ENCODE measurements around the gene TEX2.
A peak's percentile ranks its signal among the peaks of the same experiment; 100 is the strongest.

Gene TEX2

GRCh38 chr17:64281962-64282752 is 19.1 kb upstream of the TEX2 start:
- in situ Hi-C loops (cut with HindIII; ENCODE audit: low sequenced_read_pairs), result no loop called here
- TF ChIP-seq CTCF (IDR thresholded peaks at IDR 0.05; ENCODE audit: low read depth, low read length), result peak; percentile 76
- no peak overlapping the region for H3K4me3 ChIP-seq (ENCODE audit: low read depth, low read length)
- peak; percentile 78 for DNase-seq (ENCODE audit: low read depth, low spot score)

GRCh38 chr17:64278614-64279013 is 15.6 kb upstream of the TEX2 start:
- no peak for DNase-seq (ENCODE audit: low read depth, low spot score)
- TF ChIP-seq CTCF (IDR thresholded peaks at IDR 0.05; ENCODE audit: low read depth, low read length), result no peak
- no peak overlapping the region for H3K4me3 ChIP-seq (ENCODE audit: low read depth, low read length)
- in situ Hi-C loops (cut with HindIII; ENCODE audit: low sequenced_read_pairs), result no loop called here

GRCh38 chr17:64277831-64278562 is 14.9 kb upstream of the TEX2 start:
- no peak overlapping the region for H3K4me3 ChIP-seq (ENCODE audit: low read depth, low read length)
- TF ChIP-seq CTCF (IDR thresholded peaks at IDR 0.05; ENCODE audit: low read depth, low read length), result no peak
- DNase-seq (ENCODE audit: low read depth, low spot score), result peak; percentile 43
- in situ Hi-C loops (cut with HindIII; ENCODE audit: low sequenced_read_pairs), result no loop called here

- no peak overlapping the region for H3K4me3 ChIP-seq (ENCODE audit: low read depth, low read length)
- in situ Hi-C loops (cut with HindIII; ENCODE audit: low sequenced_read_pairs), result no loop called here
- no peak for DNase-seq (ENCODE audit: low read depth, low spot score)
- TF ChIP-seq CTCF (IDR thresholded peaks at IDR 0.05; ENCODE audit: low read depth, low read length), result no peak
Measured at GRCh38 chr17:64276961-64277505, 14.0 kb upstream of the TEX2 start.

GRCh38 chr17:64275016-64275415 is 12.0 kb upstream of the TEX2 start:
- no peak for DNase-seq (ENCODE audit: low read depth, low spot score)
- in situ Hi-C loops (cut with HindIII; ENCODE audit: low sequenced_read_pairs), result no loop called here
- no peak for TF ChIP-seq CTCF (IDR thresholded peaks at IDR 0.05; ENCODE audit: low read depth, low read length)
- H3K4me3 ChIP-seq (ENCODE audit: low read depth, low read length), result no peak overlapping the region

- in situ Hi-C loops (cut with HindIII; ENCODE audit: low sequenced_read_pairs), result no loop called here
- DNase-seq (ENCODE audit: low read depth, low spot score), result no peak
- TF ChIP-seq CTCF (IDR thresholded peaks at IDR 0.05; ENCODE audit: low read depth, low read length), result no peak
- H3K4me3 ChIP-seq (ENCODE audit: low read depth, low read length), result no peak overlapping the region
Measured at GRCh38 chr17:64273006-64273405, 9.9 kb upstream of the TEX2 start.

Data from astrocyte of the spinal cord (primary cell).